Measurements from ENCODE around the gene MRPL11. TPM values are rescaled to one million over a fixed set of nuclear protein-coding genes. Genes with fewer than 3 reads are reported as not detected.

MRPL11 gene
- total and polyA plus RNA-seq, 4 donors = 18.0 to 45.6 (median 32.3) TPM

DNA sequence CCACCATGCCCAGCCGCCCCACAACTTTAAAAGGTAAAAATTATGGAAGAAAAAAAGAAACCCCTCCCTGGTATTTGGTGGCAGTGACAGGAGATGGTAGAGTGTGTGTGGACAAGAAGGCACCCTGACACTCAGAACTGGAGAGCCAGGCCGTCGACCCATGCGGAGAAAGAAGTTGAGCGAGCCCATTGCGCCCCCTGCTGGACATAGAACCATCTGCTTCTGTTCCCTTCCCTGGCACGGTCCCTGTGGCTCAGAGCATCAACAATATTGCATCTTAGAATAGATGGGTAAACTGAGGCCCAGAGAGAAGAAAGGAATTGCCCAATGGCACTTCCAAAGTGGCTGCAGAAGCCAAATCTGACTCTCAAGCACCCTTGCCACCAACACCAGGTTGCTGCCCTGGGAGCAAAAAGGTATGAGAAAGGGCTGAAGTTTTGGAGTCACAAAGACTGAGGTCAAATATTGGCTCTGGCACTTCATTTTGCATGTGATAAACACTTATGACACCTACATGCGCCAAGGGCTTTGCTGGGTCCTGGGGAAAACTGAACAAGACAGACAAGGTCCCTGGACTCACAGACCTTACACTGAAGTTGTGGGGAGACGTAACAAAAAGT lies 8.6 kb downstream of the MRPL11 start:
- Histone ChIP-seq H3K4me3 (ENCODE audit: low read depth in 1 of 3, low read length in 3 of 3) (no peak overlapping the region), H3K27ac (ENCODE audit: low read depth in 1 of 2, low read length in 2 of 2) (no peak overlapping the region), H3K9me3 (ENCODE audit: control insufficient read depth in 4 of 4, low read length in 3 of 4) (no peaks in the 10 kb centered on the region), H3K9ac (ENCODE audit: low read depth in 1 of 2, low read length in 2 of 2) (no peak overlapping the region), H3K36me3 (ENCODE audit: control insufficient read depth in 4 of 4, insufficient read depth in 3 of 4, low read depth in 1 of 4, low read length in 3 of 4) (peaks cover 0 to 6% (median 2%) of the 10 kb centered on the region in 4 donors), H3K4me1 (ENCODE audit: control insufficient read depth in 4 of 4, insufficient read depth in 4 of 4, low read length in 3 of 4) (no peaks in the 10 kb centered on the region), H3K27me3 (ENCODE audit: control insufficient read depth in 4 of 4, insufficient read depth in 4 of 4, low read length in 3 of 4) (no peaks in the 10 kb centered on the region)
- WGBS = 46% methylated on average over 9 of the region's 9 CpGs
- peak; percentile 76 for DNase-seq (ENCODE audit: low spot score)
- no peak for TF ChIP-seq HNF4G (IDR thresholded peaks at IDR 0.05)
- TF ChIP-seq, protein P1, sequence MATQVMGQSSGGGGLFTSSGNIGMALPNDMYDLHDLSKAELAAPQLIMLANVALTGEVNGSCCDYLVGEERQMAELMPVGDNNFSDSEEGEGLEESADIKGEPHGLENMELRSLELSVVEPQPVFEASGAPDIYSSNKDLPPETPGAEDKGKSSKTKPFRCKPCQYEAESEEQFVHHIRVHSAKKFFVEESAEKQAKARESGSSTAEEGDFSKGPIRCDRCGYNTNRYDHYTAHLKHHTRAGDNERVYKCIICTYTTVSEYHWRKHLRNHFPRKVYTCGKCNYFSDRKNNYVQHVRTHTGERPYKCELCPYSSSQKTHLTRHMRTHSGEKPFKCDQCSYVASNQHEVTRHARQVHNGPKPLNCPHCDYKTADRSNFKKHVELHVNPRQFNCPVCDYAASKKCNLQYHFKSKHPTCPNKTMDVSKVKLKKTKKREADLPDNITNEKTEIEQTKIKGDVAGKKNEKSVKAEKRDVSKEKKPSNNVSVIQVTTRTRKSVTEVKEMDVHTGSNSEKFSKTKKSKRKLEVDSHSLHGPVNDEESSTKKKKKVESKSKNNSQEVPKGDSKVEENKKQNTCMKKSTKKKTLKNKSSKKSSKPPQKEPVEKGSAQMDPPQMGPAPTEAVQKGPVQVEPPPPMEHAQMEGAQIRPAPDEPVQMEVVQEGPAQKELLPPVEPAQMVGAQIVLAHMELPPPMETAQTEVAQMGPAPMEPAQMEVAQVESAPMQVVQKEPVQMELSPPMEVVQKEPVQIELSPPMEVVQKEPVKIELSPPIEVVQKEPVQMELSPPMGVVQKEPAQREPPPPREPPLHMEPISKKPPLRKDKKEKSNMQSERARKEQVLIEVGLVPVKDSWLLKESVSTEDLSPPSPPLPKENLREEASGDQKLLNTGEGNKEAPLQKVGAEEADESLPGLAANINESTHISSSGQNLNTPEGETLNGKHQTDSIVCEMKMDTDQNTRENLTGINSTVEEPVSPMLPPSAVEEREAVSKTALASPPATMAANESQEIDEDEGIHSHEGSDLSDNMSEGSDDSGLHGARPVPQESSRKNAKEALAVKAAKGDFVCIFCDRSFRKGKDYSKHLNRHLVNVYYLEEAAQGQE (IDR thresholded peaks at IDR 0.05) = peak; percentile 72
- TF ChIP-seq, protein P2, sequence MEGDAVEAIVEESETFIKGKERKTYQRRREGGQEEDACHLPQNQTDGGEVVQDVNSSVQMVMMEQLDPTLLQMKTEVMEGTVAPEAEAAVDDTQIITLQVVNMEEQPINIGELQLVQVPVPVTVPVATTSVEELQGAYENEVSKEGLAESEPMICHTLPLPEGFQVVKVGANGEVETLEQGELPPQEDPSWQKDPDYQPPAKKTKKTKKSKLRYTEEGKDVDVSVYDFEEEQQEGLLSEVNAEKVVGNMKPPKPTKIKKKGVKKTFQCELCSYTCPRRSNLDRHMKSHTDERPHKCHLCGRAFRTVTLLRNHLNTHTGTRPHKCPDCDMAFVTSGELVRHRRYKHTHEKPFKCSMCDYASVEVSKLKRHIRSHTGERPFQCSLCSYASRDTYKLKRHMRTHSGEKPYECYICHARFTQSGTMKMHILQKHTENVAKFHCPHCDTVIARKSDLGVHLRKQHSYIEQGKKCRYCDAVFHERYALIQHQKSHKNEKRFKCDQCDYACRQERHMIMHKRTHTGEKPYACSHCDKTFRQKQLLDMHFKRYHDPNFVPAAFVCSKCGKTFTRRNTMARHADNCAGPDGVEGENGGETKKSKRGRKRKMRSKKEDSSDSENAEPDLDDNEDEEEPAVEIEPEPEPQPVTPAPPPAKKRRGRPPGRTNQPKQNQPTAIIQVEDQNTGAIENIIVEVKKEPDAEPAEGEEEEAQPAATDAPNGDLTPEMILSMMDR (IDR thresholded peaks at IDR 0.05; ENCODE audit: low read depth, low read length, missing input control) = peak; percentile 70
- TF ChIP-seq RXRA (IDR thresholded peaks at IDR 0.05) = peak in 1 of 2 donors; percentile 14
- TF ChIP-seq RAD21 (IDR thresholded peaks at IDR 0.05) = peak; percentile 68 to 81
- no peak for TF ChIP-seq SP1 (IDR thresholded peaks at IDR 0.05)
- no peak for TF ChIP-seq FOXA1 (IDR thresholded peaks at IDR 0.05)

DNA sequence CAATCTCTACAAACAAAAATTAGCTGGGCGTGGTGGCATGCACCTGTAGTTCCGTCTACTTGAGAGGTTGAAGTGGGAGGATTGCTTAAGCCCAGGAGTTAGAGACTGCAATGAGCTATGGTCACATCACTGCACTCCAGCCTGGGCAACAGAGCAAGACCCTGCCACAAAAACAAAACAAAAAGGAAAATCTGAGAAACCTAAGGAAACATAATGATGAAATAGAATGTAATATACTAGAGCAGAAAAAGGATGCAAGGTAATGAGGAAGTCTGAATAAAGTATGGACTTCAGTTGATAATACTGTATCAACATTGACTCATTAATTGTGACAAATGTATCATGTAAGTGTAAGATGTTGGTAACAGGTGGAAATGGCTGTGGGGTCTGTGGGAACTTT lies 9.7 kb downstream of the MRPL11 start:
- no peak overlapping the region for H3K4me3 ChIP-seq (ENCODE audit: low read depth in 1 of 3, low read length in 3 of 3)
- WGBS = 88% methylated on average over 2 of the region's 2 CpGs
- no peak for TF ChIP-seq HNF4G (IDR thresholded peaks at IDR 0.05)
- TF ChIP-seq FOXA1 (IDR thresholded peaks at IDR 0.05) = no peak
- TF ChIP-seq RAD21 (IDR thresholded peaks at IDR 0.05) = no peak
- TF ChIP-seq, protein P3, sequence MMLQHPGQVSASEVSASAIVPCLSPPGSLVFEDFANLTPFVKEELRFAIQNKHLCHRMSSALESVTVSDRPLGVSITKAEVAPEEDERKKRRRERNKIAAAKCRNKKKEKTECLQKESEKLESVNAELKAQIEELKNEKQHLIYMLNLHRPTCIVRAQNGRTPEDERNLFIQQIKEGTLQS (IDR thresholded peaks at IDR 0.05) = no peak
- H3K9ac ChIP-seq (ENCODE audit: low read depth in 1 of 2, low read length in 2 of 2) = no peak overlapping the region
- no peak for DNase-seq (ENCODE audit: low spot score)
- H3K27me3 ChIP-seq (ENCODE audit: control insufficient read depth in 4 of 4, insufficient read depth in 4 of 4, low read length in 3 of 4) = no peaks in the 10 kb centered on the region
- H3K27ac ChIP-seq (ENCODE audit: low read depth in 1 of 2, low read length in 2 of 2) = no peak overlapping the region
- peaks cover 0 to 4% (median 2%) of the 10 kb centered on the region in 4 donors for H3K36me3 ChIP-seq (ENCODE audit: control insufficient read depth in 4 of 4, insufficient read depth in 3 of 4, low read depth in 1 of 4, low read length in 3 of 4)
- H3K4me1 ChIP-seq (ENCODE audit: control insufficient read depth in 4 of 4, insufficient read depth in 4 of 4, low read length in 3 of 4) = no peaks in the 10 kb centered on the region
- no peaks in the 10 kb centered on the region for H3K9me3 ChIP-seq (ENCODE audit: control insufficient read depth in 4 of 4, low read length in 3 of 4)

DNA sequence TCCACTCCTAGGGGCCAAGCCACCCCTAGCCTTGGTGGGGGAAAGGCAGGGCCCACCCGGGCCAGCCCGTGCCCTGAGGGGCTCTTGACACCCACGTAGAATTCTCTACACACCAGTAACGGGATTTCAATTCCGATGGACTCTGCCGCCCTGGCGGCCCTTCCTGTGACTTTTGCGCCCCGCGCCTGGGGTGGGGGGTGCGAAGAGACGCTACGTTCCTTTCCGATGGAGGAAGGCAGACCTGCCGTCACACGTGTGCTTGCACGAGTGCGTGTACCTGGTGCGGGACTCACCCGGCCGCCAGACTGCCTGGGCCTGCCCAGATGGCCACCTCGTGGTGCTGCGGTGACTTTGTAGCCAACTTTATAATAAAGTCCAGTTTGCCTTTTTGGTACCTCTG lies 12.3 kb downstream of the MRPL11 start:
- Histone ChIP-seq H3K36me3 (ENCODE audit: control insufficient read depth in 4 of 4, insufficient read depth in 3 of 4, low read depth in 1 of 4, low read length in 3 of 4) (no peaks in the 10 kb centered on the region), H3K27me3 (ENCODE audit: control insufficient read depth in 4 of 4, insufficient read depth in 4 of 4, low read length in 3 of 4) (no peaks in the 10 kb centered on the region), H3K4me1 (ENCODE audit: control insufficient read depth in 4 of 4, insufficient read depth in 4 of 4, low read length in 3 of 4) (peaks cover 0 to 1% (median 0%) of the 10 kb centered on the region in 4 donors), H3K4me3 (ENCODE audit: low read depth in 1 of 3, low read length in 3 of 3) (no peak overlapping the region), H3K9me3 (ENCODE audit: control insufficient read depth in 4 of 4, low read length in 3 of 4) (no peaks in the 10 kb centered on the region), H3K9ac (ENCODE audit: low read depth in 1 of 2, low read length in 2 of 2) (no peak overlapping the region), H3K27ac (ENCODE audit: low read depth in 1 of 2, low read length in 2 of 2) (no peak overlapping the region)
- no peak for DNase-seq (ENCODE audit: low spot score)
- TF ChIP-seq, protein P1 (IDR thresholded peaks at IDR 0.05) = no peak
- TF ChIP-seq EGR1 (IDR thresholded peaks at IDR 0.05; ENCODE audit: low read depth in 2 of 2) (no peak), HNF4A (conservative IDR thresholded peaks at IDR 0.05) (no peak)
- TF ChIP-seq, protein P4, sequence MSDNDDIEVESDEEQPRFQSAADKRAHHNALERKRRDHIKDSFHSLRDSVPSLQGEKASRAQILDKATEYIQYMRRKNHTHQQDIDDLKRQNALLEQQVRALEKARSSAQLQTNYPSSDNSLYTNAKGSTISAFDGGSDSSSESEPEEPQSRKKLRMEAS (IDR thresholded peaks at IDR 0.05) = no peak
- 59% methylated on average over 23 of the region's 23 CpGs for WGBS
